ENCODE measurements around the gene MTNR1B.

GRCh38 chr11:92948116-92948515, 21.3 kb upstream of the MTNR1B start:
- TF ChIP-seq CTCF (IDR thresholded peaks at IDR 0.05): no peak
- TF ChIP-seq POLR2A (IDR thresholded peaks at IDR 0.05): no peak
